ENCODE data around the gene UGT8. TPM values are rescaled to one million over a fixed set of nuclear protein-coding genes. Genes with fewer than 3 reads are reported as not detected.

UGT8 gene
- total RNA-seq, 1 donor from 2014 or later, result 2.8 TPM

- Histone ChIP-seq H3K27ac (no peak overlapping the region), H3K4me1 (no peaks in the 10 kb centered on the region), H3K27me3 (no peaks in the 10 kb centered on the region), H3K36me3 (no peaks in the 10 kb centered on the region), H3K4me3 (no peak overlapping the region), H3K9me3 (no peaks in the 10 kb centered on the region)
- no peak for DNase-seq
- TF ChIP-seq, protein P1, sequence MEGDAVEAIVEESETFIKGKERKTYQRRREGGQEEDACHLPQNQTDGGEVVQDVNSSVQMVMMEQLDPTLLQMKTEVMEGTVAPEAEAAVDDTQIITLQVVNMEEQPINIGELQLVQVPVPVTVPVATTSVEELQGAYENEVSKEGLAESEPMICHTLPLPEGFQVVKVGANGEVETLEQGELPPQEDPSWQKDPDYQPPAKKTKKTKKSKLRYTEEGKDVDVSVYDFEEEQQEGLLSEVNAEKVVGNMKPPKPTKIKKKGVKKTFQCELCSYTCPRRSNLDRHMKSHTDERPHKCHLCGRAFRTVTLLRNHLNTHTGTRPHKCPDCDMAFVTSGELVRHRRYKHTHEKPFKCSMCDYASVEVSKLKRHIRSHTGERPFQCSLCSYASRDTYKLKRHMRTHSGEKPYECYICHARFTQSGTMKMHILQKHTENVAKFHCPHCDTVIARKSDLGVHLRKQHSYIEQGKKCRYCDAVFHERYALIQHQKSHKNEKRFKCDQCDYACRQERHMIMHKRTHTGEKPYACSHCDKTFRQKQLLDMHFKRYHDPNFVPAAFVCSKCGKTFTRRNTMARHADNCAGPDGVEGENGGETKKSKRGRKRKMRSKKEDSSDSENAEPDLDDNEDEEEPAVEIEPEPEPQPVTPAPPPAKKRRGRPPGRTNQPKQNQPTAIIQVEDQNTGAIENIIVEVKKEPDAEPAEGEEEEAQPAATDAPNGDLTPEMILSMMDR (IDR thresholded peaks at IDR 0.05), result no peak
- intact Hi-C loops (cut with DNase I), result no loop called here
- no peak for ATAC-seq
Measured at GRCh38 chr4:114649908-114650307, 51.3 kb downstream of the UGT8 start.

DNA sequence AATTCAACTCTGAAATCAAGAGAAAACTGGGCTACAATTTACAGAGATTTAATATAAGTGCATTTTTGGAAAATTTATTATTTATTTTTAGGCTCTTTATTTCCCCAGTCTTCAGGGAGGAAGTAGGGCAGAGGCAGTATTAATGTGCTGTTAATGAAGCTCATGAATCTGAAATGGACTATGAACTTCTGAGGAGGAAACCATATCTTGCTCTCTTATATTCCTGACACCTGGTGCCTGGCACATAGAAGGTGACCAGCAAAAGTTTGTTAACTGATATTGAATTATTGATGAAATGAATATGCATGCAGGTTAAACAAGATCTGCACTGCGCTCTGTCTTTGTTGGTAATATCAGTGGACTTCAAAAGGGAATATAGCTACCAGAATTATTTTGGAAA, 55.1 kb downstream of the UGT8 start:
- intact Hi-C loops (cut with DNase I), result no loop called here
- no peak overlapping the region for H3K27ac ChIP-seq
- H3K4me3 ChIP-seq, result no peak overlapping the region
- DNase-seq (no peak), ATAC-seq (no peak)
- no peaks in the 10 kb centered on the region for H3K4me1 ChIP-seq
- TF ChIP-seq, protein P1 (IDR thresholded peaks at IDR 0.05), result no peak
- H3K36me3 ChIP-seq, result no peaks in the 10 kb centered on the region
- no peaks in the 10 kb centered on the region for H3K27me3 ChIP-seq
- no peaks in the 10 kb centered on the region for H3K9me3 ChIP-seq

DNA sequence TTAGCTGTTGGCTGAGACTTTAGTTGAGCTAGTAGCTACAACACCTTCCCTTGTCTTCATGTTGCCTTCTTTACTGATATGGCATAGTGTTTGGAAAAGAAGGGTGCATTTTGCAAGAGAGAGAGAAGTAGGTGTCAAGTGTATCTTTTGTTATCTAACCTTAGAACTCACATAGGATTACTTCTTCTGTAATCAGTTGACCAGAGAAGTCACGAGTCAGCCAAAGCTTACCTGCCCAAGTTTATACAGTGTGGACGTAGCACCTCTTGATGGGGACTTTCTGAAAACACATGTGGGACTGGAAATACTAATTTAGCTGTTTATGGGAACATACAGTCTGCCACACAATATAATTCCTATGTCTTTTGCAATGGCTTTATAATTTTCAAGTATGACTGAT, 56.0 kb downstream of the UGT8 start:
- DNase-seq (no peak), ATAC-seq (no peak)
- H3K36me3 ChIP-seq, result no peaks in the 10 kb centered on the region

DNA sequence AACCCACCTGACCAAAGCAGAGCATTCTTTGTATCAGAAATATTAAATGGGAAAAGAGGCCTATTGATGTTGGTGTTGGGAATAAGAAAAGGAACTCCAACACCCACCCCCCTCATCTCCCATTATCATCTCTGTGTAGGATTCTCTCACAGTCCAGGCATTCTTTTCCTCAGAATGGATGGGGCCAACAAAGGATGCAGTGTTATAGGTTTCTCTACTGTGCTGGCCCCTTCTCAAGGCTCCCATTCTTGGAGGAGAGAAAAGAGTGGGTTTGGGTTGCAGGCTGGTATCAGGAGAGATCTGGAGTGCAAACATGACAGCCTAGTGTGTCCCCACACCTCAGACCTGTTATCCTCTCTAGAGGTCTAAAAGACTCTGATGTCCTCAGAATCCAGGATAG, 59.6 kb downstream of the UGT8 start:
- H3K4me3 ChIP-seq, result no peak overlapping the region
- DNase-seq (no peak), ATAC-seq (no peak)
- H3K4me1 ChIP-seq, result no peaks in the 10 kb centered on the region
- peaks cover 6% of the 10 kb centered on the region for H3K27me3 ChIP-seq
- H3K9me3 ChIP-seq, result no peaks in the 10 kb centered on the region
- no peak overlapping the region for H3K27ac ChIP-seq
- TF ChIP-seq, protein P1 (IDR thresholded peaks at IDR 0.05), result no peak
- no peaks in the 10 kb centered on the region for H3K36me3 ChIP-seq
- intact Hi-C loops (cut with DNase I), result no loop called here

More for the DNA sequence above, 56.0 kb downstream of the UGT8 start:
- Histone ChIP-seq H3K4me1 (no peaks in the 10 kb centered on the region), H3K27ac (no peak overlapping the region), H3K9me3 (no peaks in the 10 kb centered on the region), H3K4me3 (no peak overlapping the region), H3K27me3 (peaks cover 6% of the 10 kb centered on the region)
- TF ChIP-seq, protein P1 (IDR thresholded peaks at IDR 0.05), result no peak
- intact Hi-C loops (cut with DNase I), result no loop called here

GRCh38 chr4:114658776-114659175, 60.2 kb downstream of the UGT8 start:
- no peaks in the 10 kb centered on the region for H3K4me1 ChIP-seq
- H3K9me3 ChIP-seq, result no peaks in the 10 kb centered on the region
- H3K27me3 ChIP-seq, result peaks cover 6% of the 10 kb centered on the region
- TF ChIP-seq, protein P1 (IDR thresholded peaks at IDR 0.05), result no peak
- intact Hi-C loops (cut with DNase I), result no loop called here
- ATAC-seq, result no peak
- H3K36me3 ChIP-seq, result no peaks in the 10 kb centered on the region
- no peak overlapping the region for H3K27ac ChIP-seq
- no peak overlapping the region for H3K4me3 ChIP-seq
- DNase-seq, result no peak

DNA sequence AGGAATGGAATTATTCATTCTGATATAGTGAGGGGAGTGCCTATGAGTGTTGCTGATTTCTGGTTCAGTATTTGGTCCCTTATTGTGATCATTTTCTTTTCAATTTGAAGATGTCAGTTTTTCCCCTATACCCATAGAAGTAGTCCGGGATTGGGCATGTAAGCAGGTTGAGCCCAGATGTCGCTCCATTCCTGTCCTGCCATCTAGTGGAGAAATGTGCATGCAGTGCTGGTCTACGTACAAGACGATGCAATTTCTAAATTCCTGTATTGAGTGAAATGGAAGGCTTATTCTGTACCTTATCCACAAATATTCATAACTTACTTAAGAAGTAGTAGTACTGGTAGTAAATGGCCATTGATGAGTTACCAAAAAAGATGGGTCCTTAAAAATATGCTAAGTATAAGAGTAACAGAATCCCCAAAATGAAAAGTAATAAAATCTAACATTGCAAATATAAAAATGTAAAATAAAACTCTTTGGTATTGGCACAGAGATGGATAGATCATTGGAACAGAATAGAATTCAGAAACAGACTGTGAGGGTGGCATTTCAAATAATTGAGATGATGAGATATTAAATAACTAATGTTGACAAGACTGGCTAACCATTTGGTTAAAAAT, 60.9 kb downstream of the UGT8 start:
- intact Hi-C loops (cut with DNase I), result no loop called here
- H3K4me3 ChIP-seq, result no peak overlapping the region
- ATAC-seq (peak; percentile 91), DNase-seq (peak; percentile 47)
- H3K27me3 ChIP-seq, result peaks cover 6% of the 10 kb centered on the region
- H3K9me3 ChIP-seq, result no peaks in the 10 kb centered on the region
- no peaks in the 10 kb centered on the region for H3K4me1 ChIP-seq
- H3K27ac ChIP-seq, result no peak overlapping the region
- TF ChIP-seq, protein P1 (IDR thresholded peaks at IDR 0.05), result peak; percentile 75
- no peaks in the 10 kb centered on the region for H3K36me3 ChIP-seq
